ENCODE data around the gene PPP1R7. TPM values are rescaled to one million over a fixed set of nuclear protein-coding genes. Genes with fewer than 3 reads are reported as not detected.

PPP1R7 gene
- total RNA-seq, 6 donors from 2014 or later, result 38.8 to 76.1 (median 57.7) TPM

GRCh38 chr2:241126201-241126611 lies 24.1 kb upstream of the PPP1R7 start:
- H3K27me3 ChIP-seq, result no peaks in the 10 kb centered on the region
- no peak overlapping the region for H3K27ac ChIP-seq
- no peaks in the 10 kb centered on the region for H3K4me1 ChIP-seq
- no peak for ATAC-seq (ENCODE audit: low FRiP score in 2 of 2)
- H3K4me3 ChIP-seq, result no peak overlapping the region
- TF ChIP-seq CTCF (IDR thresholded peaks at IDR 0.05), result no peak
- TF ChIP-seq POLR2A (IDR thresholded peaks at IDR 0.05), result no peak
- no peak for TF ChIP-seq EP300 (IDR thresholded peaks at IDR 0.05)
- no peak for TF ChIP-seq POLR2AphosphoS5 (IDR thresholded peaks at IDR 0.05)
- 94 to 97% methylated on average over 10 to 21 of the region's 21 CpGs for WGBS, 2 donors
- H3K36me3 ChIP-seq, result peaks cover 0 to 16% (median 5%) of the 10 kb centered on the region in 4 donors
- H3K9me3 ChIP-seq, result no peaks in the 10 kb centered on the region
- no peak for DNase-seq

- ATAC-seq (ENCODE audit: low FRiP score in 2 of 2) (no peak), DNase-seq (no peak)
- Histone ChIP-seq H3K27ac (no peak overlapping the region), H3K36me3 (peaks cover 0 to 16% (median 5%) of the 10 kb centered on the region in 4 donors), H3K27me3 (no peaks in the 10 kb centered on the region), H3K4me3 (no peak overlapping the region), H3K9me3 (no peaks in the 10 kb centered on the region), H3K4me1 (no peaks in the 10 kb centered on the region)
- 100% methylated on average over 6 of the region's 18 CpGs; no CpG with 5 or more reads in 1 of the 2 donors for WGBS, 2 donors
- no peak for TF ChIP-seq POLR2A (IDR thresholded peaks at IDR 0.05)
- no peak for TF ChIP-seq EP300 (IDR thresholded peaks at IDR 0.05)
- TF ChIP-seq CTCF (IDR thresholded peaks at IDR 0.05), result no peak
These were observed 23.5 kb upstream of the PPP1R7 start for GRCh38 chr2:241126771-241127202.

- H3K4me3 ChIP-seq, result no peak overlapping the region
- H3K9me3 ChIP-seq, result no peaks in the 10 kb centered on the region
- no peak overlapping the region for H3K27ac ChIP-seq
- 95 to 96% methylated on average over 7 to 8 of the region's 8 CpGs for WGBS, 2 donors
- no peaks in the 10 kb centered on the region for H3K4me1 ChIP-seq
- no peak for ATAC-seq (ENCODE audit: low FRiP score in 2 of 2)
- TF ChIP-seq POLR2A (IDR thresholded peaks at IDR 0.05) (no peak), EP300 (IDR thresholded peaks at IDR 0.05) (no peak), POLR2AphosphoS5 (IDR thresholded peaks at IDR 0.05) (no peak), CTCF (IDR thresholded peaks at IDR 0.05) (no peak)
- no peaks in the 10 kb centered on the region for H3K27me3 ChIP-seq
- peaks cover 0 to 7% (median 0%) of the 10 kb centered on the region in 4 donors for H3K36me3 ChIP-seq
- DNase-seq, result no peak
These were observed 22.0 kb upstream of the PPP1R7 start for GRCh38 chr2:241128266-241128665.

GRCh38 chr2:241129086-241129871 lies 21.0 kb upstream of the PPP1R7 start:
- Histone ChIP-seq H3K36me3 (peaks cover 0 to 7% (median 0%) of the 10 kb centered on the region in 4 donors), H3K27ac (no peak overlapping the region), H3K4me1 (no peaks in the 10 kb centered on the region), H3K4me3 (no peak overlapping the region), H3K27me3 (no peaks in the 10 kb centered on the region), H3K9me3 (no peaks in the 10 kb centered on the region)
- WGBS, 2 donors, result 73 to 86% methylated on average over 8 to 12 of the region's 12 CpGs
- DNase-seq, result no peak
- no peak for TF ChIP-seq POLR2A (IDR thresholded peaks at IDR 0.05)
- TF ChIP-seq EP300 (IDR thresholded peaks at IDR 0.05), result no peak
- no peak for ATAC-seq (ENCODE audit: low FRiP score in 2 of 2)

- Histone ChIP-seq H3K9me3 (no peaks in the 10 kb centered on the region), H3K4me3 (no peak overlapping the region), H3K36me3 (peaks cover 0 to 7% (median 0%) of the 10 kb centered on the region in 4 donors), H3K27ac (no peak overlapping the region), H3K27me3 (no peaks in the 10 kb centered on the region), H3K4me1 (no peaks in the 10 kb centered on the region)
- ATAC-seq (ENCODE audit: low FRiP score in 2 of 2) (no peak), DNase-seq (peak in 1 of 2 donors; percentile 66)
- 89 to 90% methylated on average over 8 to 16 of the region's 16 CpGs for WGBS, 2 donors
- TF ChIP-seq POLR2AphosphoS5 (IDR thresholded peaks at IDR 0.05), result no peak
- no peak for TF ChIP-seq POLR2A (IDR thresholded peaks at IDR 0.05)
- TF ChIP-seq CTCF (IDR thresholded peaks at IDR 0.05), result no peak
- no peak for TF ChIP-seq EP300 (IDR thresholded peaks at IDR 0.05)
These were observed 20.0 kb upstream of the PPP1R7 start for GRCh38 chr2:241130316-241130715.
